Natural killer cell (primary cell): ENCODE results near the gene FXYD7. TPM values are rescaled to one million over a fixed set of nuclear protein-coding genes. Genes with fewer than 3 reads are reported as not detected.

Experiments used
- ATAC-seq, 3 donors: fragments of 150-1000 bp in 2 of 3; fragments of 200-7000 bp in 1 of 3; cut with Tn5 transposase; 1 replicate in 1 of 3; 2 replicates in 2 of 3; pipeline ENCODE4 v1.10.0; 2021; ENCODE audit warnings: mild to moderate bottlenecking in 2 of 3, moderate library complexity in 2 of 3
- DNase-seq, 2 donors: peaks; one replicate each; pipeline versions ENCODE4 v3.0.0 to v3.0.0-alpha.2; 2013 to 2021; ENCODE audit warnings: mixed read lengths in 1 of 2
- H3K27ac ChIP-seq: one replicate; pipeline ENCODE4 v1.5.1; 2013; ENCODE audit warnings: mild to moderate bottlenecking, low read length
- H3K27me3 ChIP-seq: one replicate; pipeline ENCODE4 v1.6.1; 2013; ENCODE audit warnings: low read length; ENCODE audit not compliant: control insufficient read depth, insufficient read depth
- H3K36me3 ChIP-seq: one replicate; pipeline ENCODE4 v1.6.1; 2013; ENCODE audit warnings: low read length; ENCODE audit not compliant: control insufficient read depth, insufficient read depth
- H3K4me1 ChIP-seq: one replicate; pipeline ENCODE4 v1.6.1; 2013; ENCODE audit warnings: low read length; ENCODE audit not compliant: control insufficient read depth, insufficient read depth
- H3K4me3 ChIP-seq: one replicate; pipeline ENCODE4 v1.5.1; 2013; ENCODE audit warnings: low read length
- H3K9me3 ChIP-seq: one replicate; pipeline ENCODE4 v1.6.1; 2013; ENCODE audit warnings: low read length; ENCODE audit not compliant: control insufficient read depth, insufficient read depth
- H3K27ac Mint-ChIP-seq, 2 donors: one replicate each; pipeline ENCODE4 v1.8.0; 2022; ENCODE audit warnings: mild to moderate bottlenecking in 2 of 2, mixed read lengths in 2 of 2, moderate library complexity in 1 of 2
- H3K27me3 Mint-ChIP-seq, 2 donors: one replicate each; pipeline ENCODE4 v1.8.0; 2022; ENCODE audit warnings: low read depth in 2 of 2, mixed read lengths in 2 of 2
- H3K36me3 Mint-ChIP-seq: one replicate; pipeline ENCODE4 v1.8.0; 2022; ENCODE audit warnings: mixed read lengths
- H3K4me1 Mint-ChIP-seq, 2 donors: one replicate each; pipeline ENCODE4 v1.8.0; 2022; ENCODE audit warnings: mixed read lengths in 2 of 2
- H3K4me3 Mint-ChIP-seq: one replicate; pipeline ENCODE4 v1.8.0; 2022; ENCODE audit warnings: mild to moderate bottlenecking, moderate library complexity, mixed read lengths
- H3K9me3 Mint-ChIP-seq, 2 donors: one replicate each; pipeline ENCODE4 v1.8.0; 2022; ENCODE audit warnings: mixed read lengths in 2 of 2
- WGBS: methylation state at CpG from one replicate; pipeline ENCODE4 v1.1.7; 2013; ENCODE audit warnings: missing lambda C conversion rate; ENCODE audit not compliant: insufficient coverage; 5-methylcytosine and 5-hydroxymethylcytosine counted together
- intact Hi-C: fragments of 100-400 bp; cut with micrococcal nuclease; formaldehyde crosslinking; loops from one replicate; pipeline ENCODE4 v1.14.2; 2022
- total RNA-seq, 4 donors: library from RNA; stranded (reverse); fragments of 120-200 nt in 1 of 4; gene quantifications; one replicate each; pipeline versions ENCODE4 v1.2.3 to v1.2.4, GENCODE V29; 2013 to 2022
- TF ChIP-seq, protein P1 (sequence below): fragments of 200-600 bp; IDR thresholded peaks from one replicate; pipeline ENCODE4 v1.8.0; 2022; ENCODE audit warnings: antibody characterized with exemption

Gene FXYD7
- total RNA-seq, 3 donors from 2014 or later (not counting 1 experiment from before 2014, with no cell fraction given): 4.0 to 5.4 (median 4.9) TPM

DNA sequence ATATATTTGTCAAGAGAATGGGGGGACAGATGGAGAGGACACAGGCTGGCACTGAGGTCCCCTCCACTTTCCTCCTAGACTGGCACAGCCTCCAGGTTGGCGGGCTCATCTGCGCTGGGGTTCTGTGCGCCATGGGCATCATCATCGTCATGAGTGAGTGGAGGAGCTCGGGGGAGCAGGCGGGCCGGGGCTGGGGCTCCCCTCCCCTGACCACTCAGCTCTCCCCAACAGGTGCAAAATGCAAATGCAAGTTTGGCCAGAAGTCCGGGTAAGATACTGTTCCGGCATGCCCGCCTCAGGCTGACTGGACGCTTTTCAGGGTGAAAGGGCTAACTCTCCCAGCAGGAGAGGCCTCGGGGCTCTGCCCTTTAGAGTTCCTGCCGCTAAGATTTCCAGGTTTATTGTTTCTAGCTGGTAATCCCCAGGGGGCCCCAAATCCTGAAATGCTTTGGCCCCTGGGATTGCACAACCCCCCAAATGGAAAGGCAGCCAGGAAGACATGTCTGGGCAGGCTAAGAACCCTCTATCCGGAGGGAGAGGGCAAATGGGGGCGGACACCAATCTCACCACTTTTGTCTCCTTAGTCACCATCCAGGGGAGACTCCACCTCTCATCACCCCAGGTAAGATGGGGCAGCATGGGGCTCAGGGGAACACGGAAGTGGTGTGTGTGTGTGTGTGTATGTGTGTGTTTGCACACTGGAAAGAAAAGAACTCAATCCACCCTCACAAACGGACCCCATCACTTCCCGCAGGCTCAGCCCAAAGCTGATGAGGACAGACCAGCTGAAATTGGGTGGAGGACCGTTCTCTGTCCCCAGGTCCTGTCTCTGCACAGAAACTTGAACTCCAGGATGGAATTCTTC lies 20.1 kb upstream of the FXYD7 start:
- no peaks in the 10 kb centered on the region for H3K9me3 Mint-ChIP-seq
- H3K27ac Mint-ChIP-seq: no peak overlapping the region
- H3K27ac ChIP-seq: no peak overlapping the region

DNA sequence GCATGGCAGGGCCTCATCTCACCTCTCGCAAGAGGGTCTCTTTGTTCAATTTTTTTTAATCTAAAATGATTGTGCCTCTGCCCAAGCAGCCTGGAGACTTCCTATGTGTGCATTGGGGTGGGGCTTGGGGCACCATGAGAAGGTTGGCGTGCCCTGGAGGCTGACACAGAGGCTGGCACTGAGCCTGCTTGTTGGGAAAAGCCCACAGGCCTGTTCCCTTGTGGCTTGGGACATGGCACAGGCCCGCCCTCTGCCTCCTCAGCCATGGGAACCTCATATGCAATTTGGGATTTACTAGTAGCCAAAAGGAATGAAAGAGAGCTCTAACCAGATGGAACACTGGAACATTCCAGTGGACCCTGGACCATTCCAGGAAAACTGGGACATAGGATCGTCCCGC lies 19.5 kb upstream of the FXYD7 start:
- Histone ChIP-seq H3K4me3 (no peak overlapping the region), H3K36me3 (no peaks in the 10 kb centered on the region), H3K27me3 (no peaks in the 10 kb centered on the region), H3K9me3 (no peaks in the 10 kb centered on the region), H3K27ac (no peak overlapping the region), H3K4me1 (peaks cover 11% of the 10 kb centered on the region)
- Mint-ChIP-seq H3K9me3 (no peaks in the 10 kb centered on the region), H3K27ac (no peak overlapping the region), H3K36me3 (no peaks in the 10 kb centered on the region), H3K4me3 (peak overlapping the region; percentile 88), H3K4me1 (peaks cover 14 to 19% of the 10 kb centered on the region in 2 donors), H3K27me3 (peaks cover 0 to 5% of the 10 kb centered on the region in 2 donors)
- ATAC-seq: no peak
- TF ChIP-seq, protein P1, sequence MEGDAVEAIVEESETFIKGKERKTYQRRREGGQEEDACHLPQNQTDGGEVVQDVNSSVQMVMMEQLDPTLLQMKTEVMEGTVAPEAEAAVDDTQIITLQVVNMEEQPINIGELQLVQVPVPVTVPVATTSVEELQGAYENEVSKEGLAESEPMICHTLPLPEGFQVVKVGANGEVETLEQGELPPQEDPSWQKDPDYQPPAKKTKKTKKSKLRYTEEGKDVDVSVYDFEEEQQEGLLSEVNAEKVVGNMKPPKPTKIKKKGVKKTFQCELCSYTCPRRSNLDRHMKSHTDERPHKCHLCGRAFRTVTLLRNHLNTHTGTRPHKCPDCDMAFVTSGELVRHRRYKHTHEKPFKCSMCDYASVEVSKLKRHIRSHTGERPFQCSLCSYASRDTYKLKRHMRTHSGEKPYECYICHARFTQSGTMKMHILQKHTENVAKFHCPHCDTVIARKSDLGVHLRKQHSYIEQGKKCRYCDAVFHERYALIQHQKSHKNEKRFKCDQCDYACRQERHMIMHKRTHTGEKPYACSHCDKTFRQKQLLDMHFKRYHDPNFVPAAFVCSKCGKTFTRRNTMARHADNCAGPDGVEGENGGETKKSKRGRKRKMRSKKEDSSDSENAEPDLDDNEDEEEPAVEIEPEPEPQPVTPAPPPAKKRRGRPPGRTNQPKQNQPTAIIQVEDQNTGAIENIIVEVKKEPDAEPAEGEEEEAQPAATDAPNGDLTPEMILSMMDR: no peak
- no peak for DNase-seq
- intact Hi-C loops: no loop called here
- WGBS: 94% methylated on average over 5 of the region's 5 CpGs

More for the DNA sequence above, 20.1 kb upstream of the FXYD7 start:
- Mint-ChIP-seq H3K36me3 (no peaks in the 10 kb centered on the region), H3K4me1 (peaks cover 14 to 19% of the 10 kb centered on the region in 2 donors), H3K27me3 (peaks cover 0 to 5% of the 10 kb centered on the region in 2 donors), H3K4me3 (no peak overlapping the region)
- H3K27me3 ChIP-seq: no peaks in the 10 kb centered on the region
- TF ChIP-seq, protein P1: no peak
- no peak for ATAC-seq
- DNase-seq: no peak
- no peaks in the 10 kb centered on the region for H3K36me3 ChIP-seq
- intact Hi-C loops: no loop called here
- H3K4me1 ChIP-seq: peaks cover 11% of the 10 kb centered on the region
- no peak overlapping the region for H3K4me3 ChIP-seq
- 93% methylated on average over 18 of the region's 19 CpGs for WGBS
- H3K9me3 ChIP-seq: no peaks in the 10 kb centered on the region

DNA sequence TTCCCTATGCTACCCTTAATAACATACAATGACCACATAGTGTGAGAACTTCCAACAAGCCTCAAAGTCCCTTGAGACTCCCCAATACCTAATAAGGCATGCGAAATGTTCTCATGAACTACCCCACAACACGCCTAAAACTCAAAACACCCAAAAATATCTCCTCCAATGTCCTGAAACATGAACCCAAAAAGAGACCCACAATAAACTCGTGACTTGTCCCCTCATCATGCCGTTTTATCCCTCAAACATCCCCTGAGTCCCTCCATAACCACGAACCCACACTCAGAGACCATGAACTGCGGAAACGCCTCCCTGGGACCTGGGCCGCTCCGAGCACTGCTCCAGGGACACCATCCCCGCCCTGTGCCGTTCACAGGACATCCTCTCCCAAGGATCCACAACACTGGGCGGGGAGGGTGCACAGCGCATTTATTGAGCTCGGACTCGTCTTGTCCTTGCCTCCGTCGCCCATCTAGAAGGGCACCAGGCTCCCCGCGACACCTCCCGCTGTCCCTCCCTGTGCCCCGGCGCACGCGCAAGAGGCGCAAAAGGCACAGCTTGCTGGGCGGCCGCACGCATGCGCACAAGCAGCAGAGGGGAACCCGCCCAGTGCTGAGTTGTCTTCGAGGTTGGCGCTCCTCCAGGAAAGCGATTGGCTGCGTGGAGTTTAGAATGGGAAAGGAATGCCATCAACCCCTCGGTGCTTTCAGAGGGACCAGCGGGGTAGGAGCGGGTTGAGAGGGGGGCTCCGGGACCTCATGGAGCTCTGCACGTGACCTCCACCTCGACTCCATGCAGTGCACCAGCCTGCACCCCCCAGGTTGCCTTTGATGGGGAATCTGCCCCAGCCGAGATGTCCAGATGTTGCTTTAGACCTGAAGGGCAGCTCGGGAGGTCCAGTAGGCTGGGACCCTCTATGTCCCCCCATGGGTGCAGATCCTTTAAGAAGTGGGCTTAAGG lies 18.7 kb upstream of the FXYD7 start:
- Mint-ChIP-seq H3K9me3 (no peaks in the 10 kb centered on the region), H3K4me3 (peak overlapping the region; percentile 88), H3K4me1 (peaks cover 14 to 19% of the 10 kb centered on the region in 2 donors), H3K27ac (peak overlapping the region; percentile 67 to 90), H3K27me3 (peaks cover 0 to 5% of the 10 kb centered on the region in 2 donors), H3K36me3 (no peaks in the 10 kb centered on the region)
- Histone ChIP-seq H3K36me3 (no peaks in the 10 kb centered on the region), H3K9me3 (no peaks in the 10 kb centered on the region), H3K4me1 (peaks cover 11% of the 10 kb centered on the region), H3K4me3 (peak overlapping the region; percentile 44), H3K27me3 (no peaks in the 10 kb centered on the region), H3K27ac (peak overlapping the region; percentile 34)
- DNase-seq (peak; percentile 75 to 92), ATAC-seq (peak; percentile 70 to 98 (median 97))
- TF ChIP-seq, protein P1: no peak
- WGBS: 20% methylated on average over 42 of the region's 42 CpGs
- intact Hi-C loops: no loop called here
